HL-60 (cell line): ENCODE results near the gene TMEM183A.

Source experiments
- CTCF ChIP-seq: IDR thresholded peaks from one replicate; pipeline ENCODE4 v1.5.1; 2011; ENCODE audit warnings: low read length, control low read depth, inconsistent platforms; ENCODE audit not compliant: insufficient read depth
- POLR2AphosphoS5 ChIP-seq: IDR thresholded peaks from 2 replicates; pipeline ENCODE4 v1.6.1; 2012; ENCODE audit warnings: low read depth

GRCh38 chr1:203001986-203002385, 5.2 kb upstream of the TMEM183A start:
- no peak for TF ChIP-seq CTCF
- TF ChIP-seq POLR2AphosphoS5 = no peak
